HG02678 (cell line): ENCODE results near the gene ZNRF3.
"Not testable (repeated sequence)": the region's sequence is repeated elsewhere in the genome, so short reads cannot be mapped to it uniquely, and the experiment has no call there.

ENCODE experiments used
- ATAC-seq: cut with Tn5 transposase; IDR thresholded peaks from one replicate; pipeline ENCODE4 v1.9.1; 2021; ENCODE audit warnings: mild to moderate bottlenecking, moderate library complexity; ENCODE audit not compliant: unreplicated experiment

ZNRF3 gene

DNA sequence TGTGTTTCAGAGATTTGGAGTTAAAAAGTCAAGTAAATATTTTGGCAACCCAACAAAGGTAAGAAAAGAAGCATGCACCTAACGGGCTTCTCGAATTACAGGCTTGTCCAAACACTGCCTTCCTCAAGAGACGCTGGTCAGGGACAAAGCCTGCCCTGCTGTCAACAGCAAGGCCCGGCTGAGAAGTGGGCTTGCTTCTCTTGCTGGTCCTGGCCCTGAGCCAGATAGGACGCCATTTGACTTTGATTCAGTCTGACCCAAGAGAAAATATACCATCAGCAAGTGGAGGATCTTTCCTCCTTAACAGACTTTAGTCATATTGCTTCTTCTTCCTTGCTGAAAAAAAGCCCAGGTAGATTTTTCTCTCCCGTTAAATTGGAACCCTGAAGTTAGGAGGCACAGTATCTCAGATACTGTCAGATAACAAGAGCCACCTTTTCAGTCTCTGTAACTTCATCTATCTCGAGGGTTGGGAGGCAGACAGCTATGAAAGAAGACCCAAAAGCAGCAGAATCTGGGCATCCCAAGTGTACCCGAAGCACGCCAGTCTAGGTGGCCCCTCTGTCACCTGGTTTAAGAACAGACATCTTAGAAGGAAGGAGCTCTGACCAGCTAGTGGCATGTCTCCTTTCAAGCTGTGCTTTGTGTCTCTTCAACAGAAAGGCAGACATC lies 120.7 kb downstream of the ZNRF3 start:
- no peak for ATAC-seq

DNA sequence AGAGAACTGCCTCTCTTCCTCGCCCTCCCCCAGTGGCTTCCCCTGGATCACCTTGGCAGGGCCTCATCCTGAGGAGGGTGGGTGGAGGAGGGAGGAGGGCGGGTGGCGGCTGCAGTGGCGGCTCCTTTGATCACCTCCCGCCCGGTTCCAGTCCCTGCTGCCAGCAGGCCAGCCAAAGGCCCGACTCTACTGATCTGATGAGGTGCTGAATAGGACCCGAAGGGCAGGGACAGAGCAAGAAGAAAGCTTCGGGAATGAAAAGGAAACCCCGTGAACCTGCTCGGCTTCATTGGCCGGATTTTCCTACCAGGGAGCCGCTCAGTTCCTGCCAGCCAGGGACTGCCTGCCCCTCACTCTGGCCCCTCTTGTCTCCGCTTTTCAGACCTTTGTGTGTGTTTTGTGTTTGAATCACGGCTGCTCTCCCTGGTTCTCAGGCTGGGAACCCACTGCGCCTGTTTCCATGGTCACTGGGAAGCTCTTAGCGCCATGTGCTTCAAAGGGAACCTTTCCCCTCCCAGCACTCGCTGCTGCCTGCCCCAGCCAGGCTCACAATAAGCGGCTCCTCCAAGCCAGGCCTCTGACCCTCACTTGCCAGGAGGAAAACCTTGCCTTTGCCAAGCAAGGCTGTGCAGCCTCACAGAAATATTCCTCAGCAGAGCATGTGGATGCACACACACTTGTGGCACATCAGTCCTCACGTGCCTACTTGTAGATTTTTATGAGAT lies 121.4 kb downstream of the ZNRF3 start:
- no peak for ATAC-seq

DNA sequence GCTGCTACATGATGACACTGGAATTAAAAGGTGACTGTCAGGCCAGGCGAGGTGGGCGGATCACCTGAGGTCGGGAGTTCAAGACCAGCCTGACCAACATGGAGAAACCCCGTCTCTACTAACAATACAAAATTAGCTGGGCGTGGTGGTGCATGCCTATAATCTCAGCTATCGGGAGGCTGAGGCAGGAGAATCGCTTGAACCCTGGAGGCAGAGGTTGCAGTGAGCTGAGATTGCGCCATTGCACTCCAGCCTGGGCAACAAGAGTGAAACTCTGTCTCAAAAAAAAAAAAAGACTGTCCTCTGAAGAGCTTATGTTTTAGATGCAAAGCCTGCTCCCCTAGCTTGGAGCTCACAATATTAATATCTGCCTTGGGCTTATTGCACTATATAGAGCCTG lies 122.4 kb downstream of the ZNRF3 start:
- ATAC-seq = not testable (repeated sequence)

DNA sequence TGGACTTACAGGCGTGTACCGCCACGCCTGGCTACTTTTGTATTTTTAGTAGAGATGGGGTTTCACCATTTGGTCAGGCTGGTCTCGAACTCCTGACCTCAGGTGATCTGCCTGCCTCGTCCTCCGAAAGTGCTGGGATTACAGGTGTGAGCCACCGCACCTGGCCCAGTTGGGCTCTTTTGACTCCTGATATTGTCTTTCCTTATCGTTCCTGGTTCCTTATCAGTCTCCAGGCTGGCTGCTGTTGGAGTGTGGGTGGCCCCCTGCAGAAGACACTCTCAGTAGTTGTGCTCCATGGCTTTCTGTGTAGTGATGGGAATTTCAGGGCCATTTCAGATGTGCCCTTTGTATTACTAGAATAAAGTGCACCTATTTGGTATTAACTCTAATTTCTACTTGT lies 123.0 kb downstream of the ZNRF3 start:
- ATAC-seq = no peak

DNA sequence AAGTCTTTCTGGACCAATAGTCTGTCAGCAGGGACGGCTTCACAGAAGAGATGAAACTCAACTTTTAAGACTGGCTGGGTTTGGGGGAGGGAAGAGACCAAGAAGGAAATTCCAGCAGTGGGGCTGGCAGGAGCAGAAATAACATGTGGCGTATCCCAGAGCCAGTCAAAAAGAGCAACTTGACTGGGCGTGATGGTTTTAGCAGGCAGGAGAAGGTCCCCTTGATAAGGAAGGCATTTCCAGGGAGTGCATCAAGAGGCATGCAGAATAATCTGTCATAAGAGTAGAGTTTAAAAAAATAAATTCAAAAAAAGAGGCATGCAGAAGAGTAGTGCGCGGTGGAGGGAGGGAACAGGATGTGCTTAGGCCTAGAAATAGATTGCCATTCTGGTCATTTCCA lies 125.8 kb downstream of the ZNRF3 start:
- ATAC-seq = no peak

DNA sequence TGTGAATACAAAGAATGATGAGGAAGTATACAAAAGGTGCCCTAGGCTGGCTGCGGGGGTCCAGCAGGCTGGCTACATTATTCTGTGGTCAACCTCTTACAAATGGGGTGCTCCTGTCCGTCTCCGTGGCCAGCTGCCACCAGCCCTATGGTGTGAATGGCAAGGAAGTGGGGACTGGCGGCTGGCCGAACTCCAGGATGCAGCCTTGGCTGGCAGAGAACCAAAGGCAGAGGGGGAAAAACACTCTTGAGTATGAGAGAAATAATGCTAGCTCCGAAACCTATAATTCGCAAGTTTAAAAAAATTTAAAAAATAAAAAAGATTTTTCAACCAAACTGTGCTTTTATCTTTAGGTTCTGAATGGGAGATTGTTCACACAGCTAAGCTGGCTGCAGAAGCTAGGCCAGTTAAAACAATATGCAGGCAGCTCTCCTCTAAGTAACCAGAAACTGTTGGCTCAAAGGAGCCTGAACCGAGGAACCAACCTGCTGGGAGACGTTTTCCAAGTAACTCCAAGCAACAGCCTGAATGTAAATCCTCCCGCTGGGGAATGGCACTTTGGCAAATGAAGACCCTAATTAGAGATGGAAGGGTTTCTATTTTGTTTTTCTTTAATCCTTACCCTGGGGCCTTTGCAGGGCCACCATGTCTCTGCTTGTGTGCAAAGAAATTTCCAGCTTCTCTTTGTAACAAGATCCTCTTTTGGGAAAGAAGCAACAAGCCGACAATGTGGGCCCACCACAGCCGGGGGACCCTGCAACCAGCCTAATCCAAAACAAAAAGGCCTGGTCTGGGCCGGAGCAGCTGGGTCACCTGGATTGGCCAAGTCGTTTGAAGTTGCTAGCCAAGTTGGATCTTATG lies 128.1 kb downstream of the ZNRF3 start:
- no peak for ATAC-seq

DNA sequence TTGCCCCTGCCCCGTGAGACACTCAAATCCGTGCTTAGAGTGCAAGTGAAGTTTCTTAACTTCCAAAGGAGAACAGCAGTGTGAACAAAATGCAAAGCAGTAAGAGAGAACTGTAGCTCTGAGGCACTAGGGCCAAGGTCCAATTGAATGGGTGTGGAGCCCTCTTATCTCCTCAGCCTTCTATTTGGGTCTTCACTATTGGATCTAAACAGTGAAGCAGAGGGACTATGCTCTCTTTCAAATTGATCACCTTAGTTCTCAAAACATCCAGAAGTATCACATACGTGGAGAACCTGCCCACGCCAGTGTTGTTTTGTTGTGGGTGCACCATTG lies 128.7 kb downstream of the ZNRF3 start:
- ATAC-seq = no peak

DNA sequence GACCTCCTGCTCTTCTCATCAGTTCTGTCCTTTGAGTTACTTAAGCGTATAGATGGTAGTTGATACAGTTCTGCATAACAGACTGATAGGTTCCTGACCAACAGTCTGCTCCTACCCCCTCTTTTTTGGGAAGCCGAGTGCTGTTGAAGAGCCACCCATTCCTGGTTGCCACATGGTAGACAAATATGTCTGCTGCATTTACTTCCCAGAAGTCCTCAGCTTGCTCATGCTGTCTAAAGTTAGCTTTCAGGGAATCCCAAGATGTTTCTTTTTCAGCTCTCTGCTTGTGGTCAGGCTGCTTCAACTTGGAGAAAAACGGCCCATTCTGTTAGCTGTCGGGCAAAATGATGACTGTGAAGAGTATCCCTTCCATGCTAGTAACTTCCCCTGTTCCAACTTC lies 129.6 kb downstream of the ZNRF3 start:
- ATAC-seq = no peak

DNA sequence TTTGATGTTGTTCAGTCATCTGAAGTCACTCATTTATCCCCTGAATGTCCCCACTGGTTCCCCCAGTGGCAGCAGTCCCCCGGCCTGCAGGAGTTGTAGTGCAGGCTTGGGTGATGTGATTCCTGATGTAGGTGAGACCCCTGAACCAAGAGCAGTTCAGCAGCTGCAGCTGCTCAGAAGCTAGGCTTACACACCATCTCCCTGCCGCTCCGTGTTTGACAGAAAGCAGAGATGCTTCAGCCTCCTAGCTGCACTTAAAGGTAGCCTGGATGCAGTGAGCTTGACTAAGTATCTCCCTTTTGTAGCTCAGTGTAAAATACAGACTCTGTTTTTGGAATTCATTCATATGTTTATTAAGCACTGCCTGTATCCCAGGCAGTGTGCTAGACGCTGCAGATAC lies 130.9 kb downstream of the ZNRF3 start:
- ATAC-seq = no peak

DNA sequence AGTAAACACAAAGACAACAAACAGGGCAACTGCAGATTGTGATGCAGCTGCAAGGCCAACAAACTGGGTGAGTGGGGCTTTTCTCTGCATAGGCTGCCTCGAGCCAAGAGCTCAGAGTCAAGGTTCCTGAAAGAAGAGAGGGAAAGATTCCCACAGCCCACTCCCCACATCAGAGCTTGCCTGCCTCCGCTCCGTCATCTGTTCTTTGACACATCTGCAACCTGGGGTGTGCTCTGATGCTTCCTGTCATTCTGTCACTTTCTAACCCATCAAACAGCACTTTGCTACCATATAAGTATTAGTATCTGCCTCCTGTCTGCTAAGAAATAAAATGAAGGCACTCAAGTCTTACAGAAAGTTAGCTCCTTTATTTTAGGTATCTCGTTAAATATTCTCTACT lies 131.4 kb downstream of the ZNRF3 start:
- no peak for ATAC-seq

DNA sequence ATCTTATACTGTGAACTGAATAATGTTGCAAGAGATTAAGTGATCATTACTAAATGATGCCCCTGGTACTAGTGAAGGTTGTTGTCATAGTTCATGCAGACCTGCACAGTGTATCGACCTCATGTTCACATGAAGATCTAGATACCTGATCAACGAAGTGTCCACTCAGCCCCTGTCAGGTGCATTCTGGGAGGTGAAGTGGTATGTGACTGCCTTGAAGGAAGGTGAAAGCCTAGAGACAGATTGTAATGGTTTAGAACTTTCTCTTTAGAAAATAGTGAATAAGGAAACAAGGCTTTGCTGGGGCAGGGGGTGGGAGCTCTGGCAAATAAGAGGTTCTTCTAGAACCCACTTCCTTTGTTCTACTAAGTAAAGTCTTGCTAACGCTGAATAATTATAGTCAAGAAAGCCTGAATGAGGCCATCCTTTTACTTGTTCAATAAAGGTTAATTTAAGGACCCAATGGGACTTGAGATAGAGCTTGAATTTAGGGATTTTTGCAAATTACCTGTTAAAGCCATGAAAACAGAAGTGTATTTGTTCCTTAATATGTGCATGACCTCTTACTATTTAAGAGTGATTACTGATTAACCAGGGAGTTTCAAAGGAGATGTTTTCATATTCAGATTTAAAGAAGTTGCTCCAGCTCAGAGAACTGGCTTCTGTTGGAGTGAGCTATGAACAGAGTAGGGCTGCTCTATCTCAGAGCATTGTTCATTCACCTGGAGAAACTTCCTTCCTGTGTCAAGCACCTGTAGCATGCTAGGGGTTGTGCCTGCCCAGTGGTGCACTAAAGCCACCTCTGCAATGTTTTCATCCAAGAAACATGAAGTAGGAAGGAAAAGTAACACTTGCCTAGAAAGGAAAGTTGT lies 132.9 kb downstream of the ZNRF3 start:
- no peak for ATAC-seq

DNA sequence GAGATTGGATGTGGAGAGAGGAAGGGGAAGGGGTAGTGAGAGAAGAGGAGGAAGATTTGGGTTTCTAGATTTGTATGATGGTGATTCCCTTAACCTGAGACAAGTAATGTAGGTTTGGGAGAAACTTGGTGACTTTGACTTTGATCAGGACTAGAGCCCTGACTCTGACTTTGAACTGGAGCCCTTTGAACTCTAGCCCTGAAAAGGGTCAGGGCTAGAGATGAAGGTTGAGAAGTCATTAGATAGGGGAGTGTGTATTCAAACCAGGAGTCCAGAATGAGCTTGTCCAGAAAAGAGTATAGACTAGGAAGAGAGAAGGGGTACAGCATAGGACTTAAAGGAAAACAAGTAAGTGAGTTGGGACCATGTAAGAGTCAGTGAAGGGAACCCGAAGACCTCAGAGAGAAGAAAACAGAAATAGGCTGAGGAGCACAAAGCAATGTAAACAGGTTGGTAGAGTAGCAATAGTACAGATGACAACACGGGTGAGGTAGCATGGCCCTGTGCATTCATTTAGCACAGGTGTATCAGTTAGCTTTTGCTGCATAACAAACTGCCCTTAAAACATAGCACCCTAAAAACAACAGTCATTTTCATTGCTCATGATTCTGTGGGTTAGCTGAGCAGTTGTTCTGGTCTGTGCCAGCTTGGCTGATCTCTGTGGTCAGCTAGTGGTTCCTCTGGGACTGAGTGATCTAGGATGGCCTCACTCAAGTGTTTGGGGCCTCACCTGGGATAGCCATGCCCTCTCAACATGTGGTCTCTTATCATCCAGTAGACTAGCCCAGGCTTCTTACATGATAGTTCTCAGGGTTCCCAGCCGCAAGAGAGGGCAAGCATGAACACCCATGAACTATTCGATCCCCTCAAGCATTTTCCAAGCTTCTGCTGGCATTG lies 135.2 kb downstream of the ZNRF3 start:
- ATAC-seq = no peak

DNA sequence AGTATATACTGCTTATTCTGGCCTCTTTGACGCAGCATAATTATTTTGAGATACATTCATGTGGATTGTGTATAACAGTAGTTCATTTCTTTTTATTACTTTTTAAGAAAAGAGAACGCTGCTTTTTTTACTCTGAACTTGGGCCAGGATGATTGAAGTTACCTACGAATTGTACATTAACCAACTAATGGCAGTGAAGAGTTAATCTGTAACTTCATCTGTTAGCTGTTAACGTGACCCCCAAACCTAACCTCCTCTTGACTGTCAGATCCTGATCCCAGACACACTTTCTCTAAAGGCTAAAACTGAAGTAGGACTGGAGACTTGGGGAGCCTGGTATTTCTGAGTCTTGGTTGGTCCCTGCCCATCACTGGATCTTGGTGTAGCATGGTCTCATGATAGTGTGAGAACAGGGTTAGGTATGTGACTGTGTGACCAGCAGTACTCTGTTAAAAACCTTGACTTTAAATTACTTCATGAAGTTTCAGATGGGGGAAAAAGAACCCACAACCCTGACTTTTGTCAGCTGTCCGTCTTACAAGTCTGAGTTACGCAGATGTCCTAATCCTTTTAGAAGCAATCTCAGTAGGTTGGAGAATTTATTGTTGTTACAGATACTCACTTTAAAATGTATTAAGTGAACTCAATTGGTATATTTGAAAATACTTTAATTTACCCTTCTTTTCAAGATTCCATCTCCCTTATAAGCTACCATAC lies 138.9 kb downstream of the ZNRF3 start:
- no peak for ATAC-seq

DNA sequence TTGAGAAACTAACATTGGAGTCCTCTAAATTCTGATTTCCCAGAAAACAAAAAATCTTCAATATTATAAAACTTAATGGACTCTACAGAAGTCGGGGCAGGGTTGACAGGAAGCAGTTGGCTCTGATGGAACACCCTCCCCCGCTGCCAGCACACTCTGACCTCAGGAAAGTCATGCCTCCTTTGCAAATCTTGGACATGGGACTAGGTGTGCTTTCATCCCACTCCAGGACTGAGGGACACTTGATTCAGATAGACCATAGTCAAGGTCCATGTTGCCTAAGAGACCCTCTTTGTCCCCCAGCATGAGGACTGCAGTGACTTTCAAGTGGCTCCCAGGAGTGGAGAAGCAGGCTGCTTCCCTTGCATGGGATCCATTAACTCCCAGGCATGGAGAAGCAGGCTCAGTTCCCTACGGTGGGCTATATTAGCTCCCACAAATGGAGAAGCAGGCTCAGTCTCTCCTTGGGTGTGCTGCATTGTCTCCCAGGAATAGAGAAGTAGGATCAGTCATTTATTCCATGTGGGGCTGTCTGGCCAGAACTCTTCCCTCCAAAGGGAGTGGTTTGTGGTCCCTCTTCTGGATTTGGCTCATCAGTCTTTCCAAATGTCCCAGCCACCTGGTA lies 139.9 kb downstream of the ZNRF3 start:
- ATAC-seq = no peak

DNA sequence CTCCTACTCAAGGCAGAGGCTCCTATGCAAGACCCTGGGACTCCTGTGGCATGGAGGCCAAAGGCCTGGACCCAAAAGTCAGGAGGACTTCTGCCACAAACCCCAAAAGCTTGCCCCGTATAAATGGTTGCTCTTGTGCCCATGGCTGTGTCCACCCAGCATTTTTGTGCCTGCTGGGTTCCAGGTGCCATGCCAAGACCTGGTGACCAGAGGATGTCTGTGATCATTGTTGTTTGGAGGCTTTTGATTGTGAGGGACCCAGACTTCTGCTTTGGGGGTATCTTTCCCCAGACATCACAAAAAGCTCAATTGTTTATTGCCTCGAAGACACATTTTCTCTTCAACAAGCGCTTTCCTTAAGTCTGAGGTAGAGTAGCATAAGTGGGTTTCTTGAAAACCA lies 143.2 kb downstream of the ZNRF3 start:
- no peak for ATAC-seq

DNA sequence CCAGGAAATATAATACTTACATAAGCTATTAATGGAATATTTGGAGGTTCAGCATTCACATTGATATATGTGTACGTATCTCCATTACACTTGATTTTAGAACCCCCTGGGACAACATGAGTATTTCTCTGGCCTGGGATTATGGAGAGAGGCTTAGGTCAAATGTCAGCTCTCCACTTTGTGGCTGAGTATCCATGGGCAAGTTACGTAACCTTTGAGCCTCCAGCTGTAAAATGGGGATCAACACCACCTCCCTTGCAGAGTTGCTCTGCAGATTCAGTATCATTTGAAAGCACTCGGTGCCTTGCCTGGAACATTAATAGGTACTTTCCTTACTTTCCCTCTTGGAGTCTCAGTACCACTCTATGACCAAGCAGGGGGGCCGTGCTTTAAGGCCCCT lies 145.1 kb downstream of the ZNRF3 start:
- ATAC-seq = no peak

DNA sequence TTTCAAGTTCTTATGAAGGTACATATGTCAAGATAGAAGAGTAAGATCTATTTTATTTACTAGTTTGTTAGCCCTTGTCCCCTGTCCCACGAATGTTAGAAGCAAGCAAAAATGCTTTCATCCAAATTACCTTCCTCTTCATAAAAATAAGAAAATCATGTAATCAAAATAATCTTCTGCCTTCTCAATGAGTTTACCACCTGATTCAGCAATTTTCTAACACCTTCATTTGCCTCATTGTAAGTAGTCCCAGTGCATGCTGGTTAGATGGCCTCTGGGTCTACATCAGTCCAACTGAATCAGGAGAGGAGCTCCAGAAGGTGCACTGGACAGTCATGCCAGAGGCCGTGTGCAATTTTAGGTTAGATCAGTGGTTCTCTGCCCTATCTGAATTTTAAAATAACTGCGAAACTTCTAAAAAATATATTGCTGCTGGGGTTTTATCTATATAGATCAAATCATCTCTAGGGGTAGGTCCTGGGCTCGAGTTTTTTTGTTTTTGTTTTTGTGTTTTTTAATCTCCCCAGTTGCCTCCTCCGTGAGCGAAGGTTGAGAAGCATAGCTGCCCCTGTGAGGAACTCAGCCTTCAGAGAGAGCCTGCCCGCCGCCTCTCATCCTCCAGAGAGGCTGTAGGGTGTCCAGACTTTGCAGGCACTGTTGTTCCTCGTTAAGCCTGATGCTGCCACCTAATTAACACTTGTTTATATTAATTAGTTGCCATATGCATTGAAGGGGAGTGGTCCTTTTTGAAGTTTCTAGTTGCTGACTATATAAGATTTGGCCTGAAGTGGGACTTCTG lies 146.0 kb downstream of the ZNRF3 start:
- no peak for ATAC-seq

DNA sequence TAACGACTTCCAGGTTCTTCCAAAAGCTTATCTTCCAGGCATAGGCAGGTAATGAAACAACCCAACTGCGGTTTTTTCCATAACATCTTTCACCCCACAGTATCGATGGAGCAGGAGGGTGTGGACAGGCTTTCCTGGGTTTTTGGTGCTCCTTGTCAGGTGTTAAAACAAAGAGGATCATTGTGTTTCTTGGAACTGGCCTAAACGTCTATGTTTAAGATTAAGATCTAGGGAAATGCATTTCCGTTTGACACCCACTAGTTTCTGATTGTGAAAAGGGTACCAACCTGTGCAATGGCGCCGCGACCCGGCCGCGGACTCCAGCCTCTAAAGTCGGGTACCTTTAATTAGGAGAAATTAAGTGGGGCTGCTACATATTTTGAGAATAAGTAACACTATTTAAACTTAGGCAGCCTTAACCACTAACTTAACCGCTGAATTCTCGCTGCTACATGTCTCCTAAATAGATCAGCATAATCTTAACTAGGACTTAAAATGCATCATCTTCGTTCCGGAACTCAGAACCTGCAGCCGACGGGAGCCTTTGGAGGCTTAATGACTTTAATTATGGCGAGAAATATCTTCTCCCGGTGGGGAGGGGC lies 146.7 kb downstream of the ZNRF3 start:
- ATAC-seq = no peak
